Trophoblast cell (in vitro differentiated cells and primary cell): ENCODE data around the gene TMEM170A.
A peak's percentile ranks its signal among the peaks of the same experiment; 100 is the strongest.

Source experiments
- DNase-seq, 2 donors: peaks; one replicate each; pipeline ENCODE4 v3.0.0-alpha.2; 2016
- H2AFZ ChIP-seq: 2 replicates; pipeline ENCODE4 v1.6.1; 2013; ENCODE audit warnings: low read length, moderate library complexity, mild to moderate bottlenecking; ENCODE audit not compliant: insufficient read depth, poor library complexity
- H2AK5ac ChIP-seq: 2 replicates; pipeline ENCODE4 v1.6.1; 2013; ENCODE audit warnings: mild to moderate bottlenecking, low read length
- H2BK120ac ChIP-seq: 2 replicates; pipeline ENCODE4 v1.6.1; 2013; ENCODE audit warnings: low read length, mild to moderate bottlenecking, moderate library complexity; ENCODE audit not compliant: insufficient read depth, poor library complexity
- H2BK12ac ChIP-seq: 2 replicates; pipeline ENCODE4 v1.6.1; 2013; ENCODE audit warnings: mild to moderate bottlenecking, low read length, moderate library complexity
- H2BK5ac ChIP-seq: 2 replicates; pipeline ENCODE4 v1.6.1; 2013; ENCODE audit warnings: low read length, low read depth, moderate library complexity, mild to moderate bottlenecking; ENCODE audit not compliant: poor library complexity
- H3K14ac ChIP-seq: 2 replicates; pipeline ENCODE4 v1.6.1; 2013; ENCODE audit warnings: mild to moderate bottlenecking, low read length
- H3K18ac ChIP-seq: 2 replicates; pipeline ENCODE4 v1.6.1; 2013; ENCODE audit warnings: mild to moderate bottlenecking, low read length
- H3K23ac ChIP-seq: 2 replicates; pipeline ENCODE4 v1.6.1; 2013; ENCODE audit warnings: low read length
- H3K27ac ChIP-seq: 2 replicates; pipeline ENCODE4 v1.5.1; 2013; ENCODE audit warnings: low read depth, mild to moderate bottlenecking, inconsistent platforms, low read length, moderate library complexity
- H3K27me3 ChIP-seq: 2 replicates; pipeline ENCODE4 v1.6.1; 2013; ENCODE audit warnings: inconsistent platforms, mild to moderate bottlenecking, low read length, moderate library complexity; ENCODE audit not compliant: insufficient read depth
- H3K36me3 ChIP-seq, 2 experiments: 1 replicate in 1 of 2; 2 replicates in 1 of 2; pipeline ENCODE4 v1.6.1; 2013; ENCODE audit warnings: low read length in 2 of 2, mild to moderate bottlenecking in 2 of 2, moderate library complexity in 1 of 2; ENCODE audit not compliant: insufficient read depth in 2 of 2, control insufficient read depth in 1 of 2
- H3K4ac ChIP-seq: 2 replicates; pipeline ENCODE4 v1.6.1; 2013; ENCODE audit warnings: low read depth, mild to moderate bottlenecking, low read length, moderate library complexity
- H3K4me1 ChIP-seq, 2 experiments: 1 replicate in 1 of 2; 2 replicates in 1 of 2; pipeline ENCODE4 v1.6.1; 2013; ENCODE audit warnings: low read length in 2 of 2, mild to moderate bottlenecking in 2 of 2, moderate library complexity in 1 of 2; ENCODE audit not compliant: insufficient read depth in 2 of 2, control insufficient read depth in 1 of 2
- H3K4me2 ChIP-seq: 2 replicates; pipeline ENCODE4 v1.6.1; 2013; ENCODE audit warnings: inconsistent platforms, mild to moderate bottlenecking, low read length, moderate library complexity
- H3K4me3 ChIP-seq: 2 replicates; pipeline ENCODE4 v1.5.1; 2013; ENCODE audit warnings: mild to moderate bottlenecking, low read depth, low read length, inconsistent platforms
- H3K79me1 ChIP-seq: one replicate; pipeline ENCODE4 v1.6.1; 2013; ENCODE audit warnings: low read length
- H3K79me2 ChIP-seq: 2 replicates; pipeline ENCODE4 v1.6.1; 2013; ENCODE audit warnings: low read length, mild to moderate bottlenecking; ENCODE audit not compliant: control insufficient read depth, insufficient read depth, poor library complexity
- H3K9ac ChIP-seq: 2 replicates; pipeline ENCODE4 v1.6.1; 2013; ENCODE audit warnings: mild to moderate bottlenecking, low read length
- H3K9me3 ChIP-seq: 2 replicates; pipeline ENCODE4 v1.6.1; 2013; ENCODE audit warnings: low read depth, mild to moderate bottlenecking, control low read depth, inconsistent platforms, low read length; ENCODE audit not compliant: insufficient read depth
- H4K12ac ChIP-seq: 2 replicates; pipeline ENCODE4 v1.6.1; 2013; ENCODE audit warnings: low read depth, mild to moderate bottlenecking, low read length, moderate library complexity
- H4K8ac ChIP-seq: 2 replicates; pipeline ENCODE4 v1.6.1; 2013; ENCODE audit warnings: low read depth, mild to moderate bottlenecking, low read length, moderate library complexity
- H4K91ac ChIP-seq: one replicate; pipeline ENCODE4 v1.6.1; 2013; ENCODE audit warnings: low read depth, mild to moderate bottlenecking, low read length, moderate library complexity
- WGBS: extraction: QIAGEN DNeasy Blood & Tissue Kit; methylation state at CpG from one replicate; pipeline ENCODE4 v1.1.7; 2013; ENCODE audit warnings: missing lambda C conversion rate; ENCODE audit not compliant: insufficient read length, insufficient coverage; ENCODE audit errors: extremely low coverage; 5-methylcytosine and 5-hydroxymethylcytosine counted together

The TMEM170A gene

GRCh38 chr16:75446416-75446815 is 18.1 kb downstream of the TMEM170A start:
- Histone ChIP-seq H2BK5ac (no peak overlapping the region), H2AFZ (no peak overlapping the region), H3K18ac (no peak overlapping the region), H3K79me1 (no peaks in the 10 kb centered on the region), H3K9me3 (no peaks in the 10 kb centered on the region), H3K79me2 (no peaks in the 10 kb centered on the region), H3K23ac (no peak overlapping the region), H3K9ac (no peak overlapping the region), H3K4me1 (no peaks in the 10 kb centered on the region), H3K4ac (no peak overlapping the region), H3K4me2 (no peak overlapping the region), H2AK5ac (no peak overlapping the region), H2BK120ac (no peak overlapping the region), H4K8ac (no peak overlapping the region), H2BK12ac (no peak overlapping the region), H4K91ac (no peak overlapping the region), H3K27me3 (no peaks in the 10 kb centered on the region), H3K14ac (no peak overlapping the region), H3K4me3 (no peak overlapping the region), H3K36me3 (peaks cover 6 to 11% of the 10 kb centered on the region in 2 experiments), H4K12ac (no peak overlapping the region), H3K27ac (no peak overlapping the region)
- no peak for DNase-seq

- H2BK5ac ChIP-seq: no peak overlapping the region
- no peak overlapping the region for H3K4me3 ChIP-seq
- H3K4me2 ChIP-seq: no peak overlapping the region
- no peaks in the 10 kb centered on the region for H3K4me1 ChIP-seq
- DNase-seq: no peak
- H3K23ac ChIP-seq: no peak overlapping the region
- H3K79me1 ChIP-seq: no peaks in the 10 kb centered on the region
- no peak overlapping the region for H2BK120ac ChIP-seq
- no peak overlapping the region for H4K12ac ChIP-seq
- no peak overlapping the region for H2AK5ac ChIP-seq
- no peak overlapping the region for H2AFZ ChIP-seq
- H3K27ac ChIP-seq: no peak overlapping the region
- H3K14ac ChIP-seq: no peak overlapping the region
- no peak overlapping the region for H2BK12ac ChIP-seq
- no peaks in the 10 kb centered on the region for H3K9me3 ChIP-seq
- WGBS: no CpG with 5 or more reads among the region's 5 CpGs
- H4K8ac ChIP-seq: no peak overlapping the region
- H4K91ac ChIP-seq: no peak overlapping the region
- H3K4ac ChIP-seq: no peak overlapping the region
- peaks cover 3 to 4% of the 10 kb centered on the region in 2 experiments for H3K36me3 ChIP-seq
- no peak overlapping the region for H3K9ac ChIP-seq
- H3K18ac ChIP-seq: no peak overlapping the region
- no peaks in the 10 kb centered on the region for H3K79me2 ChIP-seq
- H3K27me3 ChIP-seq: no peaks in the 10 kb centered on the region
Observed at GRCh38 chr16:75445298-75445697, 19.2 kb downstream of the TMEM170A start.

GRCh38 chr16:75443298-75443697 is 21.2 kb downstream of the TMEM170A start:
- Histone ChIP-seq H3K4me2 (no peak overlapping the region), H3K27me3 (no peaks in the 10 kb centered on the region), H2AFZ (no peak overlapping the region), H3K14ac (no peak overlapping the region), H4K12ac (no peak overlapping the region), H2BK5ac (no peak overlapping the region), H3K18ac (no peak overlapping the region), H2BK120ac (no peak overlapping the region), H2BK12ac (no peak overlapping the region), H3K79me1 (no peaks in the 10 kb centered on the region), H3K4me3 (no peak overlapping the region), H2AK5ac (no peak overlapping the region), H3K4ac (no peak overlapping the region), H3K79me2 (no peaks in the 10 kb centered on the region), H3K27ac (no peak overlapping the region), H3K23ac (no peak overlapping the region), H3K9ac (no peak overlapping the region), H4K91ac (no peak overlapping the region), H3K36me3 (peaks cover 0 to 1% of the 10 kb centered on the region in 2 experiments), H4K8ac (no peak overlapping the region), H3K4me1 (no peaks in the 10 kb centered on the region), H3K9me3 (no peaks in the 10 kb centered on the region)
- no peak for DNase-seq
- WGBS: no CpG with 5 or more reads among the region's 3 CpGs

- no CpG with 5 or more reads among the region's 32 CpGs for whole genome bisulfite sequencing
- H2AK5ac ChIP-seq: no peak overlapping the region
- DNase-seq: peak; percentile 87 to 93
Observed at GRCh38 chr16:75433732-75434413, 30.6 kb downstream of the TMEM170A start.

More at GRCh38 chr16:75433732-75434413, 30.6 kb downstream of the TMEM170A start:
- Histone ChIP-seq H3K18ac (no peak overlapping the region), H3K4me3 (peak overlapping the region; percentile 68), H2AFZ (peak overlapping the region; percentile 99), H2BK12ac (no peak overlapping the region), H3K4ac (peak overlapping the region; percentile 37), H2BK5ac (peak overlapping the region; percentile 32), H3K79me1 (peaks cover 12% of the 10 kb centered on the region), H3K23ac (no peak overlapping the region), H3K27me3 (no peaks in the 10 kb centered on the region), H3K4me2 (peak overlapping the region; percentile 79), H3K9me3 (no peaks in the 10 kb centered on the region), H3K9ac (peak overlapping the region; percentile 52), H4K91ac (peak overlapping the region; percentile 72), H3K27ac (peak overlapping the region; percentile 55), H3K79me2 (peaks cover 10% of the 10 kb centered on the region), H4K8ac (peak overlapping the region; percentile 88), H3K36me3 (peaks cover 0 to 2% of the 10 kb centered on the region in 2 experiments), H4K12ac (peak overlapping the region; percentile 78), H3K4me1 (no peaks in the 10 kb centered on the region), H2BK120ac (peak overlapping the region; percentile 67), H3K14ac (peak overlapping the region; percentile 48)
